Panc1 (cell line): ENCODE results near the gene KHSRP. TPM values are rescaled to one million over a fixed set of nuclear protein-coding genes. Genes with fewer than 3 reads are reported as not detected.
A peak's percentile ranks its signal among the peaks of the same experiment; 100 is the strongest.

ENCODE experiments used
- ATAC-seq: fragments of 200-7000 bp; cut with Tn5 transposase; 2 replicates; pipeline ENCODE4 v1.9.1; 2020; ENCODE audit warnings: mild to moderate bottlenecking, moderate library complexity
- BruUV-seq: library from RNA; stranded (reverse); fragments of 400-500 nt; replicated peaks from 2 replicates; lab custom pipeline; 2021; lab: Mats Ljungman, UMichigan
- CTCF ChIA-PET: fragments of 300-600 bp; sonication (Branson Sonifier 250); formaldehyde crosslinking; loops from one replicate; lab custom pipeline; 2022; ENCODE audit warnings: antibody characterized with exemption; lab: Charles Lee
- POLR2A ChIA-PET: fragments of 300-600 bp; sonication (Branson Sonifier 250); formaldehyde crosslinking; loops from one replicate; lab custom pipeline; 2022; ENCODE audit warnings: antibody characterized with exemption; lab: Charles Lee
- DNase-seq: peaks from one replicate; pipeline ENCODE4 v3.0.0-alpha.2; 2010; ENCODE audit warnings: low read depth, low spot score
- H3K27ac ChIP-seq: 2 replicates; pipeline ENCODE4 v1.5.1; 2011; ENCODE audit warnings: mild to moderate bottlenecking, low read length, inconsistent platforms
- H3K27me3 ChIP-seq: fragments of 200-500 bp; sonication (Bioruptor generic); 2 replicates; pipeline ENCODE4 v1.6.0; 2014; ENCODE audit warnings: low read length, inconsistent platforms; ENCODE audit not compliant: control insufficient read depth, insufficient read depth
- H3K36me3 ChIP-seq: fragments of 200-500 bp; sonication (Bioruptor generic); 2 replicates; pipeline ENCODE4 v1.5.1; 2014; ENCODE audit warnings: inconsistent platforms, mild to moderate bottlenecking, low read length, moderate library complexity; ENCODE audit not compliant: control insufficient read depth, insufficient read depth
- H3K4me1 ChIP-seq: 2 replicates; pipeline ENCODE4 v1.5.1; 2011; ENCODE audit warnings: inconsistent platforms, mild to moderate bottlenecking, low read length, moderate library complexity; ENCODE audit not compliant: control insufficient read depth, insufficient read depth
- H3K4me3 ChIP-seq, 2 experiments: 2 replicates each; pipeline ENCODE4 v1.5.1; 2011 to 2012; ENCODE audit warnings: low read depth in 2 of 2, low read length in 2 of 2, mild to moderate bottlenecking in 2 of 2, inconsistent platforms in 1 of 2, moderate library complexity in 1 of 2
- H3K9me3 ChIP-seq: fragments of 200-500 bp; sonication (Bioruptor generic); 2 replicates; pipeline ENCODE4 v1.5.1; 2014; ENCODE audit warnings: low read depth, mild to moderate bottlenecking, inconsistent platforms, low read length, moderate library complexity; ENCODE audit not compliant: control insufficient read depth, insufficient read depth
- CTCF ChIP-seq: fragments of 450-650 bp; IDR thresholded peaks from 2 replicates; pipeline ENCODE4 v1.5.1; 2017; ENCODE audit warnings: mild to moderate bottlenecking
- POLR2AphosphoS5 ChIP-seq: IDR thresholded peaks from 2 replicates; pipeline ENCODE4 v1.6.1; 2012; ENCODE audit warnings: mild to moderate bottlenecking, low read depth, low read length, moderate library complexity
- SIN3A ChIP-seq: IDR thresholded peaks from 2 replicates; pipeline ENCODE4 v1.6.1; 2012; ENCODE audit warnings: low read depth, mild to moderate bottlenecking, low read length, moderate library complexity, borderline replicate concordance; ENCODE audit not compliant: insufficient read depth
- TCF7L2 ChIP-seq: IDR thresholded peaks from 2 replicates; pipeline ENCODE4 v1.6.1; 2011; ENCODE audit warnings: mild to moderate bottlenecking, low read depth, low read length, inconsistent platforms
- in situ Hi-C: cut with HindIII; loops from 2 replicates; pipeline ENCODE4 v1.10.0; 2016; ENCODE audit warnings: low sequenced_read_pairs, low pct_unique_long_range_greater_than_20kb
- intact Hi-C: fragments of 100-400 bp; cut with micrococcal nuclease; formaldehyde crosslinking; loops from one replicate; pipeline ENCODE4 v1.10.0; 2022; ENCODE audit not compliant: unreplicated experiment
- total RNA-seq: library from RNA; stranded (reverse); gene quantifications from one replicate; pipeline ENCODE4 v1.2.1, GENCODE V29; 2021; ENCODE audit not compliant: unreplicated experiment
- TF ChIP-seq, protein P1 (sequence below), 2 experiments: IDR thresholded peaks; 2 replicates each; pipeline ENCODE4 v1.6.1; 2011 to 2012; ENCODE audit warnings: low read depth in 2 of 2, control low read depth in 1 of 2, low read length in 1 of 2, mild to moderate bottlenecking in 1 of 2, moderate library complexity in 1 of 2; ENCODE audit not compliant: insufficient read depth in 1 of 2

KHSRP gene
- total RNA-seq, 1 experiment from 2014 or later = 333 TPM

DNA sequence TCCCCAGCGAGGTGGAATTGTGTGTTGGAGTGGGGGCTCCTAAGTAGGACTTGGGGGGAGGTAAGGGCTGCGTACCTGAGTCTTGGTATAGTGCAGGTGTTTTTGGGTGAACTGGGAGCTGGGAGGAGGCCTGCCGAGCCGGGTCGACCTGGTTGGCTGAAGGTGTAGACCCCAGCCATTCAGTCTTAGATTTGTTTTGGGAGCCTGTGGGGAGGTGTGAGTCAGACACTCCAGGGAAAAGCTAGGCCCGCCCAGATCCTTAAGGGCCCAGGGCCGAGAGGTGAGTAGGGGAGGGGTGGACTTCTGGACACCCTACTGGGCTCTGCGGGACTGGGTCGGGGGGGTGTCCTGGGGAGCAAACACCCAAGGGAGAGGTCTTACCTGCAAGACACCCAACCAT is 40.4 kb upstream of the KHSRP start:
- CTCF ChIA-PET = no interaction called here

DNA sequence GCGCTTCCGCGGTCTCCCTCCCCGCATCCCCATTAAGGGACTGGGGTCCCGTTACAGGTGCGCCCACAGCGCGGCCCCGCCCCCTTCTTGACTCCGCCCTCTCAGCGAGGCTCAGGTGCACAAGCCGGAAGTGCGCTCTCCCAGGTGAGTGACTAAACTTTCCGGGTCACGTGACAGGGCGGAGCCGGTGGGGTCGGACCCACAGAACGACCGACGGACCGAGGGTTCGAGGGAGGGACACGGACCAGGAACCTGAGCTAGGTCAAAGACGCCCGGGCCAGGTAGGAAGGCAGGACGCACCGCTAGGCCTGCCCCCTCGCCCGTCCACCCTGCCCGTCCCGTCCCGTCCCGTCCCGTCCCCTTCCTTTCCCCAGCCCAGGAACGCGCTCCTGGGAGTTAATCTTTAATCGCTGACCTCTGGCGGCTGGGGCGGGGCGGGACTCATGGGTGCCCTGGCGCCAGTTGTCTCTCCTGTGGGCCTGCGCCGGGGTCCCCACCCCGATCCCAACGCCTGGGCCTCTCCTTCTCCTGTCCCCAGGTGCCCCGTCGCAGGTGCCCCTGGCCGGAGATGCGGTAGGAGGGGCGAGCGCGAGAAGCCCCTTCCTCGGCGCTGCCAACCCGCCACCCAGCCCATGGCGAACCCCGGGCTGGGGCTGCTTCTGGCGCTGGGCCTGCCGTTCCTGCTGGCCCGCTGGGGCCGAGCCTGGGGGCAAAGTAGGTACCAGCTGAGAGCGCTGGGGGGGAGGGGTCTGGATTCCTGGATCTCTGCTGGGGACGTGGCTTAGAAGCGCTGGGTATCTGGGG is 39.7 kb upstream of the KHSRP start, which contains the start of gene CRB3:
Gene CRB3 (plus strand): TSS at position 202 of the 804 bp plus-strand sequence. CDS start 431 bp downstream, at position 633.
- Histone ChIP-seq H3K4me3 (peak within 1 kb of the TSS; percentile 17 to 26; a peak in 3 of 4 replicates), H3K27ac (no peak within 1 kb of the TSS), H3K27me3 (no peaks in the 10 kb centered on the region), H3K36me3 (peaks cover 4% of the 10 kb centered on the region; the same call in 1 of the 2 replicates), H3K4me1 (peaks cover 3% of the 10 kb centered on the region), H3K9me3 (no peaks in the 10 kb centered on the region)
- POLR2A ChIA-PET = no interaction called here
- in situ Hi-C loops = no loop called here
- no TSS peak for BruUV-seq
- intact Hi-C loops = no loop called here
- TF ChIP-seq POLR2AphosphoS5 (no peak), SIN3A (no peak), TCF7L2 (no peak), CTCF (no peak)
- TF ChIP-seq, protein P1, sequence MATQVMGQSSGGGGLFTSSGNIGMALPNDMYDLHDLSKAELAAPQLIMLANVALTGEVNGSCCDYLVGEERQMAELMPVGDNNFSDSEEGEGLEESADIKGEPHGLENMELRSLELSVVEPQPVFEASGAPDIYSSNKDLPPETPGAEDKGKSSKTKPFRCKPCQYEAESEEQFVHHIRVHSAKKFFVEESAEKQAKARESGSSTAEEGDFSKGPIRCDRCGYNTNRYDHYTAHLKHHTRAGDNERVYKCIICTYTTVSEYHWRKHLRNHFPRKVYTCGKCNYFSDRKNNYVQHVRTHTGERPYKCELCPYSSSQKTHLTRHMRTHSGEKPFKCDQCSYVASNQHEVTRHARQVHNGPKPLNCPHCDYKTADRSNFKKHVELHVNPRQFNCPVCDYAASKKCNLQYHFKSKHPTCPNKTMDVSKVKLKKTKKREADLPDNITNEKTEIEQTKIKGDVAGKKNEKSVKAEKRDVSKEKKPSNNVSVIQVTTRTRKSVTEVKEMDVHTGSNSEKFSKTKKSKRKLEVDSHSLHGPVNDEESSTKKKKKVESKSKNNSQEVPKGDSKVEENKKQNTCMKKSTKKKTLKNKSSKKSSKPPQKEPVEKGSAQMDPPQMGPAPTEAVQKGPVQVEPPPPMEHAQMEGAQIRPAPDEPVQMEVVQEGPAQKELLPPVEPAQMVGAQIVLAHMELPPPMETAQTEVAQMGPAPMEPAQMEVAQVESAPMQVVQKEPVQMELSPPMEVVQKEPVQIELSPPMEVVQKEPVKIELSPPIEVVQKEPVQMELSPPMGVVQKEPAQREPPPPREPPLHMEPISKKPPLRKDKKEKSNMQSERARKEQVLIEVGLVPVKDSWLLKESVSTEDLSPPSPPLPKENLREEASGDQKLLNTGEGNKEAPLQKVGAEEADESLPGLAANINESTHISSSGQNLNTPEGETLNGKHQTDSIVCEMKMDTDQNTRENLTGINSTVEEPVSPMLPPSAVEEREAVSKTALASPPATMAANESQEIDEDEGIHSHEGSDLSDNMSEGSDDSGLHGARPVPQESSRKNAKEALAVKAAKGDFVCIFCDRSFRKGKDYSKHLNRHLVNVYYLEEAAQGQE (IDR thresholded peaks at IDR 0.05; ENCODE audit: insufficient read depth in 1 of 2, low read depth in 2 of 2, low read length in 1 of 2) = no peak
- DNase-seq (no peak), ATAC-seq (no peak)
- CTCF ChIA-PET = interaction anchor here (0.6 kb wide), 1 partner anchor 152 kb away, joined by 6 read pairs; no protein-coding TSS in a partner anchor

More for the DNA sequence above, 40.4 kb upstream of the KHSRP start:
- intact Hi-C loops = no loop called here
- Histone ChIP-seq H3K9me3 (no peaks in the 10 kb centered on the region), H3K36me3 (peaks cover 4% of the 10 kb centered on the region; the same call in 1 of the 2 replicates), H3K4me3 (no peak overlapping the region), H3K27me3 (no peaks in the 10 kb centered on the region), H3K27ac (no peak overlapping the region), H3K4me1 (peaks cover 3% of the 10 kb centered on the region)
- in situ Hi-C loops = no loop called here
- no peak for TF ChIP-seq SIN3A
- DNase-seq = no peak
- BruUV-seq = no TSS peak
- POLR2A ChIA-PET = interaction anchor here (0.5 kb wide), 1 partner anchor 419 kb away, joined by 5 read pairs; no protein-coding TSS in a partner anchor
- no peak for ATAC-seq
